Thyroid gland (tissue), 4 donors: ENCODE measurements around the gene BICD1. TPM values are rescaled to one million over a fixed set of nuclear protein-coding genes. Genes with fewer than 3 reads are reported as not detected.

ENCODE experiments used
- DNase-seq, 2 donors: peaks; one replicate each; pipeline ENCODE4 v3.0.0-alpha.2; 2019
- H3K27ac ChIP-seq, 3 donors: fragments of 200-600 bp; sonication (generic); 1 replicate in 2 of 3; 2 replicates in 1 of 3; pipeline ENCODE4 v1.5.1; 2016 to 2019; ENCODE audit warnings: mild to moderate bottlenecking in 1 of 3, moderate library complexity in 1 of 3
- H3K27me3 ChIP-seq: fragments of 200-600 bp; sonication (generic); one replicate; pipeline ENCODE4 v1.5.1; 2019
- H3K36me3 ChIP-seq, 2 donors: fragments of 200-600 bp; sonication (generic); one replicate each; pipeline ENCODE4 v1.5.1; 2016 to 2019
- H3K4me1 ChIP-seq, 2 donors: fragments of 200-600 bp; sonication (generic); one replicate each; pipeline ENCODE4 v1.5.1; 2017 to 2019
- H3K4me3 ChIP-seq, 3 donors: fragments of 200-600 bp; sonication (generic); replicated peaks in 1 of 3; 1 replicate in 2 of 3; 2 replicates in 1 of 3; pipeline ENCODE4 v1.5.1; 2016; ENCODE audit warnings: mild to moderate bottlenecking in 1 of 3
- H3K9me3 ChIP-seq: fragments of 200-600 bp; sonication (generic); one replicate; pipeline ENCODE4 v1.5.1; 2017
- POLR2A ChIP-seq, 2 donors: fragments of 450-650 bp; IDR thresholded peaks; one replicate each; pipeline ENCODE4 v1.6.1; 2017; ENCODE audit warnings: antibody characterized with exemption in 2 of 2, mild to moderate bottlenecking in 2 of 2, moderate library complexity in 1 of 2
- WGBS, 2 donors: methylation state at CpG; one replicate each; pipeline ENCODE4 v1.1.5; 2017; 5-methylcytosine and 5-hydroxymethylcytosine counted together
- intact Hi-C: fragments of 100-400 bp; cut with DNase I; formaldehyde crosslinking; loops from one replicate; pipeline ENCODE4 v1.15.1; 2023
- total RNA-seq, 4 donors: library from RNA; depleted of rRNA; stranded (reverse); fragments of >200 nt; gene quantifications; one replicate each; pipeline ENCODE4 v1.2.3, GENCODE V29; 2016
- TF ChIP-seq, protein P1 (sequence below), 6 experiments: fragments of 200-600 bp in 3 of 6; fragments of 450-650 bp in 3 of 6; sonication (generic) in 3 of 6; IDR thresholded peaks; one replicate each; pipeline ENCODE4 v1.5.1; 2016 to 2019; ENCODE audit warnings: antibody characterized with exemption in 6 of 6, mild to moderate bottlenecking in 2 of 6, inconsistent platforms in 1 of 6, moderate library complexity in 1 of 6

Gene BICD1
- total RNA-seq, 4 donors from 2014 or later = 16.7 to 33.7 (median 24.7) TPM

- no peaks in the 10 kb centered on the region for H3K36me3 ChIP-seq
- H3K4me1 ChIP-seq = no peaks in the 10 kb centered on the region
- H3K27ac ChIP-seq = no peak overlapping the region
- no peak for DNase-seq
- WGBS, 2 donors = 72 to 74% methylated on average over 3 of the region's 3 CpGs
- no peaks in the 10 kb centered on the region for H3K27me3 ChIP-seq
- no peak overlapping the region for H3K4me3 ChIP-seq
- intact Hi-C loops = no loop called here
- TF ChIP-seq, protein P1, sequence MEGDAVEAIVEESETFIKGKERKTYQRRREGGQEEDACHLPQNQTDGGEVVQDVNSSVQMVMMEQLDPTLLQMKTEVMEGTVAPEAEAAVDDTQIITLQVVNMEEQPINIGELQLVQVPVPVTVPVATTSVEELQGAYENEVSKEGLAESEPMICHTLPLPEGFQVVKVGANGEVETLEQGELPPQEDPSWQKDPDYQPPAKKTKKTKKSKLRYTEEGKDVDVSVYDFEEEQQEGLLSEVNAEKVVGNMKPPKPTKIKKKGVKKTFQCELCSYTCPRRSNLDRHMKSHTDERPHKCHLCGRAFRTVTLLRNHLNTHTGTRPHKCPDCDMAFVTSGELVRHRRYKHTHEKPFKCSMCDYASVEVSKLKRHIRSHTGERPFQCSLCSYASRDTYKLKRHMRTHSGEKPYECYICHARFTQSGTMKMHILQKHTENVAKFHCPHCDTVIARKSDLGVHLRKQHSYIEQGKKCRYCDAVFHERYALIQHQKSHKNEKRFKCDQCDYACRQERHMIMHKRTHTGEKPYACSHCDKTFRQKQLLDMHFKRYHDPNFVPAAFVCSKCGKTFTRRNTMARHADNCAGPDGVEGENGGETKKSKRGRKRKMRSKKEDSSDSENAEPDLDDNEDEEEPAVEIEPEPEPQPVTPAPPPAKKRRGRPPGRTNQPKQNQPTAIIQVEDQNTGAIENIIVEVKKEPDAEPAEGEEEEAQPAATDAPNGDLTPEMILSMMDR (IDR thresholded peaks at IDR 0.05) = no peak
- TF ChIP-seq POLR2A (IDR thresholded peaks at IDR 0.05) = no peak
- no peaks in the 10 kb centered on the region for H3K9me3 ChIP-seq
These were observed 225.8 kb downstream of the BICD1 start for GRCh38 chr12:32332446-32332845.

DNA sequence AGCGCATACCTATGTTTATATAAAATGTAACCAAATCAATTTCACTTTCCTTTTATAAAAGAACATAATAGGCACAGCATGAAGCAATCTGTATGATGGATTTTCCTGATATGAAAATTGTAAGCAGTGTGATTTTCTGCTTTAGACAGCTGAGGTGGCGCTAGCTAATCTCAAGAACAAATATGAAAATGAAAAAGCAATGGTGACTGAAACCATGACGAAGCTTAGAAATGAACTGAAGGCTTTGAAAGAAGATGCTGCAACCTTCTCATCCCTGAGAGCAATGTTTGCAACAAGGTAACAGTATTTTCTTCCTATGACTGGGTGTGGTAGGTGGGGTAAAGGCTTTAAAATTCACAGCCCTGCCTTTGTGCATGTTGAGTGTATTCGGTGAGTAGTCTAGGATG is 227.7 kb downstream of the BICD1 start:
- intact Hi-C loops = no loop called here
- DNase-seq = no peak
- Histone ChIP-seq H3K36me3 (peaks cover 0 to 4% of the 10 kb centered on the region in 2 donors), H3K27ac (no peak overlapping the region), H3K9me3 (no peaks in the 10 kb centered on the region), H3K4me3 (no peak overlapping the region), H3K4me1 (no peaks in the 10 kb centered on the region), H3K27me3 (no peaks in the 10 kb centered on the region)
- WGBS, 2 donors = 91 to 92% methylated on average over 4 of the region's 4 CpGs
- TF ChIP-seq, protein P1 (IDR thresholded peaks at IDR 0.05) = no peak
- TF ChIP-seq POLR2A (IDR thresholded peaks at IDR 0.05) = no peak

DNA sequence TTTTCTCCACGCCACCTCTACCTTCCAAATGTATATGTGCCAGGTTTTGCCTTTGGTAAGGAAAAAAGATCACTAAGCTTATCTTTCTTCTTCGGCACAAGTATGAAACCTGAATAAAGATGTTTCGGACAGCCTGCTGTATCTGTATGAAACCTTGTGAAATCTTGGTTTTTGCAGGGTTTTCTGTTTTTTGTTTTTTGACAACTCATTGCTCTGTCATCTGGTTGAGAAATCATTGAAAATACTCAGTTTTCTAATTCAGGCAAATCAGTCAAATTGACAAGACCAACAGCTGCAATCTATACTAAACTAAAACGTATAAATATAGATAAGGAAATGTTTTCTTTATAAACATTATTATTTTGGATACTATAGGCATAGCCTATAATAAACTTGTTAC is 229.6 kb downstream of the BICD1 start:
- no peak for TF ChIP-seq POLR2A (IDR thresholded peaks at IDR 0.05)
- TF ChIP-seq, protein P1 (IDR thresholded peaks at IDR 0.05) = no peak
- no peak overlapping the region for H3K27ac ChIP-seq
- H3K4me3 ChIP-seq = no peak overlapping the region
- no peaks in the 10 kb centered on the region for H3K27me3 ChIP-seq
- intact Hi-C loops = no loop called here
- no peaks in the 10 kb centered on the region for H3K9me3 ChIP-seq
- no peaks in the 10 kb centered on the region for H3K4me1 ChIP-seq
- DNase-seq = no peak
- H3K36me3 ChIP-seq = peaks cover 0 to 4% of the 10 kb centered on the region in 2 donors
- 93 to 96% methylated on average over 4 of the region's 4 CpGs for WGBS, 2 donors

GRCh38 chr12:32343496-32343895 is 236.8 kb downstream of the BICD1 start:
- H3K9me3 ChIP-seq = no peaks in the 10 kb centered on the region
- 98 to 100% methylated on average over 1 of the region's 1 CpG for WGBS, 2 donors
- no peak for TF ChIP-seq POLR2A (IDR thresholded peaks at IDR 0.05)
- TF ChIP-seq, protein P1 (IDR thresholded peaks at IDR 0.05) = no peak
- H3K27ac ChIP-seq = no peak overlapping the region
- DNase-seq = no peak
- intact Hi-C loops = no loop called here
- no peaks in the 10 kb centered on the region for H3K27me3 ChIP-seq
- H3K36me3 ChIP-seq = no peaks in the 10 kb centered on the region
- H3K4me3 ChIP-seq = no peak overlapping the region
- H3K4me1 ChIP-seq = no peaks in the 10 kb centered on the region

- WGBS, 2 donors = 85 to 91% methylated on average over 7 of the region's 7 CpGs
- intact Hi-C loops = no loop called here
- no peak overlapping the region for H3K4me3 ChIP-seq
- TF ChIP-seq, protein P1 (IDR thresholded peaks at IDR 0.05) = no peak
- H3K27me3 ChIP-seq = no peaks in the 10 kb centered on the region
- no peak for DNase-seq
- no peaks in the 10 kb centered on the region for H3K4me1 ChIP-seq
- no peaks in the 10 kb centered on the region for H3K9me3 ChIP-seq
- H3K27ac ChIP-seq = no peak overlapping the region
- H3K36me3 ChIP-seq = no peaks in the 10 kb centered on the region
These were observed 237.4 kb downstream of the BICD1 start for GRCh38 chr12:32344047-32344446.
